Activated T-helper 9 cell treated with anti-CD3 and anti-CD28 coated beads, Interleukin-2, amount 50 U/mL, for 16 hours (primary cell): ENCODE measurements around the gene GALNT17.

Source experiments
- DNase-seq: peaks from one replicate; pipeline ENCODE4 v3.0.0-alpha.2; 2020; ENCODE audit warnings: low read depth

Gene GALNT17

GRCh38 chr7:71507680-71508602 lies 376.0 kb downstream of the GALNT17 start:
- no peak for DNase-seq

GRCh38 chr7:71509381-71509780 lies 377.4 kb downstream of the GALNT17 start:
- DNase-seq, result no peak

- DNase-seq, result no peak
Observed at GRCh38 chr7:71511361-71511807, 379.4 kb downstream of the GALNT17 start.

- DNase-seq, result no peak
Observed at GRCh38 chr7:71517940-71518699, 386.2 kb downstream of the GALNT17 start.

- no peak for DNase-seq
Observed at GRCh38 chr7:71518880-71519279, 386.9 kb downstream of the GALNT17 start.

- DNase-seq, result no peak
Observed at GRCh38 chr7:71521506-71521905, 389.6 kb downstream of the GALNT17 start.

GRCh38 chr7:71526106-71526505 lies 394.2 kb downstream of the GALNT17 start:
- no peak for DNase-seq

- DNase-seq, result no peak
Observed at GRCh38 chr7:71527213-71527612, 395.3 kb downstream of the GALNT17 start.

- no peak for DNase-seq
Observed at GRCh38 chr7:71535616-71536015, 403.7 kb downstream of the GALNT17 start.

- DNase-seq, result no peak
Observed at GRCh38 chr7:71538210-71538609, 406.3 kb downstream of the GALNT17 start.

- no peak for DNase-seq
Observed at GRCh38 chr7:71539615-71540014, 407.7 kb downstream of the GALNT17 start.

- DNase-seq, result no peak
Observed at GRCh38 chr7:71541707-71542353, 409.9 kb downstream of the GALNT17 start.

GRCh38 chr7:71543396-71543795 lies 411.5 kb downstream of the GALNT17 start:
- no peak for DNase-seq

- DNase-seq, result no peak
Observed at GRCh38 chr7:71544816-71545215, 412.9 kb downstream of the GALNT17 start.

GRCh38 chr7:71547426-71547825 lies 415.5 kb downstream of the GALNT17 start:
- no peak for DNase-seq

- DNase-seq, result no peak
Observed at GRCh38 chr7:71548746-71549145, 416.8 kb downstream of the GALNT17 start.

GRCh38 chr7:71553306-71553705 lies 421.4 kb downstream of the GALNT17 start:
- DNase-seq, result no peak

- DNase-seq, result no peak
Observed at GRCh38 chr7:71555758-71556157, 423.8 kb downstream of the GALNT17 start.

- no peak for DNase-seq
Observed at GRCh38 chr7:71558806-71559613, 427.1 kb downstream of the GALNT17 start.

- DNase-seq, result no peak
Observed at GRCh38 chr7:71560354-71560995, 428.5 kb downstream of the GALNT17 start.

- no peak for DNase-seq
Observed at GRCh38 chr7:71563276-71563675, 431.3 kb downstream of the GALNT17 start.
